ENCODE measurements around the gene ZNF132. TPM values are rescaled to one million over a fixed set of nuclear protein-coding genes. Genes with fewer than 3 reads are reported as not detected.

Gene ZNF132
- total and polyA plus RNA-seq, 9 of the 15 experiments (the other 6 are each of a cell fraction or from before 2014, with no cell fraction given), result 0.03 to 0.42 (median 0.10) TPM; not detected in 5

DNA sequence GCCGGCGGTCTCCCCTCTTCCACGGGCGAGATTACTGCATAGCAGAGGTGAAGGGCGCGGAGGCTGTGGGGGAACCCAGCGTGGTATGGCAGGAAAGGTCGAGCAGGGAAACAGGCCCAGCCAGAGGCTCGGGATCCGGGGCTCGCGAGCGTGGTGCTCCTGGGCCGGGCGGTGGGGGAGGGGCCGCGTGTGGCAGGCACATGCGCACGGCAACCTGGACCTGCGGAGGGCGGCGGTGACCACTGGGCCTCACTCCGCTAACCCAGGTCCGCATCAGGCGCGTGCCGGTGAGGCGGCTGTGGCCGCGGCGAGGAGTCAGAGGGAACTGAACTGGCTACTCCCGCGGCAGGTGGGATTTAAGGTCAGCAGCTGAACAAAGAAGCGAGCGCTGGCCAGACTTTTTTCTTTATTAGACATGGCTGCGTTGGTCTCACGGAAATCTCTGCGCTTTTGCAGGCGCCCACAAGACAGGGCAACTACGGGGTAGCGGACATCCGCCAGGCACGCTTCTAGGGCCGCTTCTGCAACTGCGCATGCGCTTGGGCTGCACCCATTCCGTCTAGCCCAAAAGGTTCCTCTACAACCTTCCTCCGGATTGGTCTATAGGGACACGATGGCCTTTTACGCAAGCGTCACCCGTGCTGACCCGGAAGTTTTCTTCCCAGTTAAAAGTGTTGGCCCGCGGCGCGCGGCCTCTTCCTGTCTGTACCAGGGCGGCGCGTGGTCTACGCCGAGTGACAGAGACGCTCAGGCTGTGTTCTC lies 53.2 kb downstream of the ZNF132 start, which contains the start of gene RPS5 (continued):
- TF ChIP-seq, protein P1, sequence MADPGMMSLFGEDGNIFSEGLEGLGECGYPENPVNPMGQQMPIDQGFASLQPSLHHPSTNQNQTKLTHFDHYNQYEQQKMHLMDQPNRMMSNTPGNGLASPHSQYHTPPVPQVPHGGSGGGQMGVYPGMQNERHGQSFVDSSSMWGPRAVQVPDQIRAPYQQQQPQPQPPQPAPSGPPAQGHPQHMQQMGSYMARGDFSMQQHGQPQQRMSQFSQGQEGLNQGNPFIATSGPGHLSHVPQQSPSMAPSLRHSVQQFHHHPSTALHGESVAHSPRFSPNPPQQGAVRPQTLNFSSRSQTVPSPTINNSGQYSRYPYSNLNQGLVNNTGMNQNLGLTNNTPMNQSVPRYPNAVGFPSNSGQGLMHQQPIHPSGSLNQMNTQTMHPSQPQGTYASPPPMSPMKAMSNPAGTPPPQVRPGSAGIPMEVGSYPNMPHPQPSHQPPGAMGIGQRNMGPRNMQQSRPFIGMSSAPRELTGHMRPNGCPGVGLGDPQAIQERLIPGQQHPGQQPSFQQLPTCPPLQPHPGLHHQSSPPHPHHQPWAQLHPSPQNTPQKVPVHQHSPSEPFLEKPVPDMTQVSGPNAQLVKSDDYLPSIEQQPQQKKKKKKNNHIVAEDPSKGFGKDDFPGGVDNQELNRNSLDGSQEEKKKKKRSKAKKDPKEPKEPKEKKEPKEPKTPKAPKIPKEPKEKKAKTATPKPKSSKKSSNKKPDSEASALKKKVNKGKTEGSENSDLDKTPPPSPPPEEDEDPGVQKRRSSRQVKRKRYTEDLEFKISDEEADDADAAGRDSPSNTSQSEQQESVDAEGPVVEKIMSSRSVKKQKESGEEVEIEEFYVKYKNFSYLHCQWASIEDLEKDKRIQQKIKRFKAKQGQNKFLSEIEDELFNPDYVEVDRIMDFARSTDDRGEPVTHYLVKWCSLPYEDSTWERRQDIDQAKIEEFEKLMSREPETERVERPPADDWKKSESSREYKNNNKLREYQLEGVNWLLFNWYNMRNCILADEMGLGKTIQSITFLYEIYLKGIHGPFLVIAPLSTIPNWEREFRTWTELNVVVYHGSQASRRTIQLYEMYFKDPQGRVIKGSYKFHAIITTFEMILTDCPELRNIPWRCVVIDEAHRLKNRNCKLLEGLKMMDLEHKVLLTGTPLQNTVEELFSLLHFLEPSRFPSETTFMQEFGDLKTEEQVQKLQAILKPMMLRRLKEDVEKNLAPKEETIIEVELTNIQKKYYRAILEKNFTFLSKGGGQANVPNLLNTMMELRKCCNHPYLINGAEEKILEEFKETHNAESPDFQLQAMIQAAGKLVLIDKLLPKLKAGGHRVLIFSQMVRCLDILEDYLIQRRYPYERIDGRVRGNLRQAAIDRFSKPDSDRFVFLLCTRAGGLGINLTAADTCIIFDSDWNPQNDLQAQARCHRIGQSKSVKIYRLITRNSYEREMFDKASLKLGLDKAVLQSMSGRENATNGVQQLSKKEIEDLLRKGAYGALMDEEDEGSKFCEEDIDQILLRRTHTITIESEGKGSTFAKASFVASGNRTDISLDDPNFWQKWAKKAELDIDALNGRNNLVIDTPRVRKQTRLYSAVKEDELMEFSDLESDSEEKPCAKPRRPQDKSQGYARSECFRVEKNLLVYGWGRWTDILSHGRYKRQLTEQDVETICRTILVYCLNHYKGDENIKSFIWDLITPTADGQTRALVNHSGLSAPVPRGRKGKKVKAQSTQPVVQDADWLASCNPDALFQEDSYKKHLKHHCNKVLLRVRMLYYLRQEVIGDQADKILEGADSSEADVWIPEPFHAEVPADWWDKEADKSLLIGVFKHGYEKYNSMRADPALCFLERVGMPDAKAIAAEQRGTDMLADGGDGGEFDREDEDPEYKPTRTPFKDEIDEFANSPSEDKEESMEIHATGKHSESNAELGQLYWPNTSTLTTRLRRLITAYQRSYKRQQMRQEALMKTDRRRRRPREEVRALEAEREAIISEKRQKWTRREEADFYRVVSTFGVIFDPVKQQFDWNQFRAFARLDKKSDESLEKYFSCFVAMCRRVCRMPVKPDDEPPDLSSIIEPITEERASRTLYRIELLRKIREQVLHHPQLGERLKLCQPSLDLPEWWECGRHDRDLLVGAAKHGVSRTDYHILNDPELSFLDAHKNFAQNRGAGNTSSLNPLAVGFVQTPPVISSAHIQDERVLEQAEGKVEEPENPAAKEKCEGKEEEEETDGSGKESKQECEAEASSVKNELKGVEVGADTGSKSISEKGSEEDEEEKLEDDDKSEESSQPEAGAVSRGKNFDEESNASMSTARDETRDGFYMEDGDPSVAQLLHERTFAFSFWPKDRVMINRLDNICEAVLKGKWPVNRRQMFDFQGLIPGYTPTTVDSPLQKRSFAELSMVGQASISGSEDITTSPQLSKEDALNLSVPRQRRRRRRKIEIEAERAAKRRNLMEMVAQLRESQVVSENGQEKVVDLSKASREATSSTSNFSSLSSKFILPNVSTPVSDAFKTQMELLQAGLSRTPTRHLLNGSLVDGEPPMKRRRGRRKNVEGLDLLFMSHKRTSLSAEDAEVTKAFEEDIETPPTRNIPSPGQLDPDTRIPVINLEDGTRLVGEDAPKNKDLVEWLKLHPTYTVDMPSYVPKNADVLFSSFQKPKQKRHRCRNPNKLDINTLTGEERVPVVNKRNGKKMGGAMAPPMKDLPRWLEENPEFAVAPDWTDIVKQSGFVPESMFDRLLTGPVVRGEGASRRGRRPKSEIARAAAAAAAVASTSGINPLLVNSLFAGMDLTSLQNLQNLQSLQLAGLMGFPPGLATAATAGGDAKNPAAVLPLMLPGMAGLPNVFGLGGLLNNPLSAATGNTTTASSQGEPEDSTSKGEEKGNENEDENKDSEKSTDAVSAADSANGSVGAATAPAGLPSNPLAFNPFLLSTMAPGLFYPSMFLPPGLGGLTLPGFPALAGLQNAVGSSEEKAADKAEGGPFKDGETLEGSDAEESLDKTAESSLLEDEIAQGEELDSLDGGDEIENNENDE (IDR thresholded peaks at IDR 0.05; ENCODE audit: low read depth, low read length), result peak; percentile 32
- TF ChIP-seq BCLAF1 (IDR thresholded peaks at IDR 0.05; ENCODE audit: borderline replicate concordance in 1 of 2, control insufficient read depth in 1 of 2, low read depth in 2 of 2, low read length in 1 of 2) (no peak), DMBX1 (CRISPR knock-in tag; IDR thresholded peaks at IDR 0.05; ENCODE audit: borderline replicate concordance) (peak; percentile 18; the same call in 1 of the 2 replicates), ZNF175 (CRISPR knock-in tag; IDR thresholded peaks at IDR 0.05; ENCODE audit: low read depth) (no peak), NCOR1 (IDR thresholded peaks at IDR 0.05) (no peak), NR3C1 (CRISPR knock-in tag; IDR thresholded peaks at IDR 0.05) (peak; percentile 51; the same call in 1 of the 2 replicates), RHOXF2B (CRISPR knock-in tag; conservative IDR thresholded peaks at IDR 0.05) (no peak), FUS (optimal IDR thresholded peaks at IDR 0.05; ENCODE audit: low read depth, low read length) (no peak), NR2C2 (CRISPR knock-in tag; IDR thresholded peaks at IDR 0.05) (peak; percentile 99), NR2C2 (tag; IDR thresholded peaks at IDR 0.05) (peak; percentile 100)

Measured in K562 (cell line).